ENCODE results near the gene TRIM51. TPM values are rescaled to one million over a fixed set of nuclear protein-coding genes. Genes with fewer than 3 reads are reported as not detected.
"Not testable (repeated sequence)": the region's sequence is repeated elsewhere in the genome, so short reads cannot be mapped to it uniquely, and the experiment has no call there.

TRIM51 gene
- polyA plus RNA-seq (2013, experiment 1 of 4): not detected
- polyA plus RNA-seq (2013, experiment 2 of 4): 0.11 TPM
- polyA plus RNA-seq (2013, experiment 3 of 4): not detected
- polyA plus RNA-seq (2013, experiment 4 of 4): not detected

GRCh38 chr11:55882997-55883396 is at the start of gene TRIM51:
Gene TRIM51 (plus strand): TSS chr11:55883297. CDS start chr11:55885429, 2,132 bp downstream.
- not testable (repeated sequence) for H3K4me1 ChIP-seq (ENCODE audit: control insufficient read depth, insufficient read depth, low read length); H3K9me3 ChIP-seq (ENCODE audit: control insufficient read depth, low read length); H3K27ac ChIP-seq (ENCODE audit: insufficient read depth, low read depth, low read length, poor library complexity, severe bottlenecking); H3K4me3 ChIP-seq (ENCODE audit: insufficient read depth, low read depth, low read length); H3K36me3 ChIP-seq (ENCODE audit: control insufficient read depth, insufficient read depth, low read length); H3K27me3 ChIP-seq (ENCODE audit: control insufficient read depth, insufficient read depth, low read length, poor library complexity, severe bottlenecking)
- WGBS, 2 experiments: no CpG with 5 or more reads among the region's 1 CpG

GRCh38 chr11:55838452-55838851 is 44.6 kb upstream of the TRIM51 start, which contains the start of gene OR5D16:
Gene OR5D16 (plus strand): TSS chr11:55838752. CDS start chr11:55838752, 0 bp downstream.
- H3K4me1 ChIP-seq (ENCODE audit: control insufficient read depth, insufficient read depth, low read length): no peaks in the 10 kb centered on the region
- H3K27me3 ChIP-seq (ENCODE audit: control insufficient read depth, insufficient read depth, low read length, poor library complexity, severe bottlenecking): no peaks in the 10 kb centered on the region
- H3K36me3 ChIP-seq (ENCODE audit: control insufficient read depth, insufficient read depth, low read length): no peaks in the 10 kb centered on the region
- 32 to 39% methylated on average over 3 of the region's 3 CpGs for WGBS, 2 experiments
- no peak within 1 kb of the TSS for H3K4me3 ChIP-seq (ENCODE audit: insufficient read depth, low read depth, low read length)
- H3K27ac ChIP-seq (ENCODE audit: insufficient read depth, low read depth, low read length, poor library complexity, severe bottlenecking): no peak within 1 kb of the TSS
- peaks cover 6% of the 10 kb centered on the region for H3K9me3 ChIP-seq (ENCODE audit: control insufficient read depth, low read length)

- 10 to 43% methylated on average over 1 of the region's 2 CpGs for WGBS, 2 experiments
- Histone ChIP-seq H3K4me1 (ENCODE audit: control insufficient read depth, insufficient read depth, low read length) (no peaks in the 10 kb centered on the region), H3K27ac (ENCODE audit: insufficient read depth, low read depth, low read length, poor library complexity, severe bottlenecking) (no peak overlapping the region), H3K27me3 (ENCODE audit: control insufficient read depth, insufficient read depth, low read length, poor library complexity, severe bottlenecking) (no peaks in the 10 kb centered on the region), H3K9me3 (ENCODE audit: control insufficient read depth, low read length) (peaks cover 10% of the 10 kb centered on the region), H3K4me3 (ENCODE audit: insufficient read depth, low read depth, low read length) (no peak overlapping the region), H3K36me3 (ENCODE audit: control insufficient read depth, insufficient read depth, low read length) (no peaks in the 10 kb centered on the region)
Observed at GRCh38 chr11:55847453-55847852, 35.6 kb upstream of the TRIM51 start.

GRCh38 chr11:55849037-55849436 is 34.1 kb upstream of the TRIM51 start:
- Histone ChIP-seq H3K27ac (ENCODE audit: insufficient read depth, low read depth, low read length, poor library complexity, severe bottlenecking) (no peak overlapping the region), H3K4me3 (ENCODE audit: insufficient read depth, low read depth, low read length) (no peak overlapping the region), H3K27me3 (ENCODE audit: control insufficient read depth, insufficient read depth, low read length, poor library complexity, severe bottlenecking) (no peaks in the 10 kb centered on the region), H3K4me1 (ENCODE audit: control insufficient read depth, insufficient read depth, low read length) (no peaks in the 10 kb centered on the region), H3K9me3 (ENCODE audit: control insufficient read depth, low read length) (peaks cover 10% of the 10 kb centered on the region), H3K36me3 (ENCODE audit: control insufficient read depth, insufficient read depth, low read length) (no peaks in the 10 kb centered on the region)

- 100% methylated on average over 1 of the region's 1 CpG; no CpG with 5 or more reads in 1 of the 2 experiments for WGBS, 2 experiments
- Histone ChIP-seq H3K36me3 (ENCODE audit: control insufficient read depth, insufficient read depth, low read length) (no peaks in the 10 kb centered on the region), H3K4me3 (ENCODE audit: insufficient read depth, low read depth, low read length) (no peak overlapping the region), H3K9me3 (ENCODE audit: control insufficient read depth, low read length) (peaks cover 5% of the 10 kb centered on the region), H3K4me1 (ENCODE audit: control insufficient read depth, insufficient read depth, low read length) (no peaks in the 10 kb centered on the region), H3K27ac (ENCODE audit: insufficient read depth, low read depth, low read length, poor library complexity, severe bottlenecking) (no peak overlapping the region), H3K27me3 (ENCODE audit: control insufficient read depth, insufficient read depth, low read length, poor library complexity, severe bottlenecking) (no peaks in the 10 kb centered on the region)
Observed at GRCh38 chr11:55852141-55852540, 31.0 kb upstream of the TRIM51 start.

- no peaks in the 10 kb centered on the region for H3K27me3 ChIP-seq (ENCODE audit: control insufficient read depth, insufficient read depth, low read length, poor library complexity, severe bottlenecking)
- H3K4me3 ChIP-seq (ENCODE audit: insufficient read depth, low read depth, low read length): no peak overlapping the region
- no peaks in the 10 kb centered on the region for H3K36me3 ChIP-seq (ENCODE audit: control insufficient read depth, insufficient read depth, low read length)
- H3K27ac ChIP-seq (ENCODE audit: insufficient read depth, low read depth, low read length, poor library complexity, severe bottlenecking): no peak overlapping the region
- 0 to 13% methylated on average over 1 of the region's 1 CpG for WGBS, 2 experiments
- H3K9me3 ChIP-seq (ENCODE audit: control insufficient read depth, low read length): peaks cover 11% of the 10 kb centered on the region
- no peaks in the 10 kb centered on the region for H3K4me1 ChIP-seq (ENCODE audit: control insufficient read depth, insufficient read depth, low read length)
Observed at GRCh38 chr11:55854704-55855103, 28.4 kb upstream of the TRIM51 start.

GRCh38 chr11:55867354-55867753 is 15.7 kb upstream of the TRIM51 start:
- H3K36me3 ChIP-seq (ENCODE audit: control insufficient read depth, insufficient read depth, low read length); H3K9me3 ChIP-seq (ENCODE audit: control insufficient read depth, low read length); H3K27me3 ChIP-seq (ENCODE audit: control insufficient read depth, insufficient read depth, low read length, poor library complexity, severe bottlenecking); H3K27ac ChIP-seq (ENCODE audit: insufficient read depth, low read depth, low read length, poor library complexity, severe bottlenecking); H3K4me3 ChIP-seq (ENCODE audit: insufficient read depth, low read depth, low read length); H3K4me1 ChIP-seq (ENCODE audit: control insufficient read depth, insufficient read depth, low read length): not testable (repeated sequence)
- WGBS, 2 experiments: 77 to 80% methylated on average over 4 of the region's 4 CpGs

- not testable (repeated sequence) for H3K27ac ChIP-seq (ENCODE audit: insufficient read depth, low read depth, low read length, poor library complexity, severe bottlenecking); H3K9me3 ChIP-seq (ENCODE audit: control insufficient read depth, low read length); H3K4me1 ChIP-seq (ENCODE audit: control insufficient read depth, insufficient read depth, low read length); H3K4me3 ChIP-seq (ENCODE audit: insufficient read depth, low read depth, low read length); H3K27me3 ChIP-seq (ENCODE audit: control insufficient read depth, insufficient read depth, low read length, poor library complexity, severe bottlenecking); H3K36me3 ChIP-seq (ENCODE audit: control insufficient read depth, insufficient read depth, low read length)
- 94% methylated on average over 33 of the region's 33 CpGs for WGBS, 2 experiments
Observed at GRCh38 chr11:55872731-55873130, 10.4 kb upstream of the TRIM51 start.

- not testable (repeated sequence) for H3K36me3 ChIP-seq (ENCODE audit: control insufficient read depth, insufficient read depth, low read length); H3K4me3 ChIP-seq (ENCODE audit: insufficient read depth, low read depth, low read length); H3K9me3 ChIP-seq (ENCODE audit: control insufficient read depth, low read length); H3K4me1 ChIP-seq (ENCODE audit: control insufficient read depth, insufficient read depth, low read length); H3K27me3 ChIP-seq (ENCODE audit: control insufficient read depth, insufficient read depth, low read length, poor library complexity, severe bottlenecking); H3K27ac ChIP-seq (ENCODE audit: insufficient read depth, low read depth, low read length, poor library complexity, severe bottlenecking)
- 89 to 90% methylated on average over 34 of the region's 34 CpGs for WGBS, 2 experiments
Observed at GRCh38 chr11:55873146-55873545, 10.0 kb upstream of the TRIM51 start.

- not testable (repeated sequence) for H3K9me3 ChIP-seq (ENCODE audit: control insufficient read depth, low read length); H3K36me3 ChIP-seq (ENCODE audit: control insufficient read depth, insufficient read depth, low read length); H3K27me3 ChIP-seq (ENCODE audit: control insufficient read depth, insufficient read depth, low read length, poor library complexity, severe bottlenecking); H3K4me3 ChIP-seq (ENCODE audit: insufficient read depth, low read depth, low read length); H3K27ac ChIP-seq (ENCODE audit: insufficient read depth, low read depth, low read length, poor library complexity, severe bottlenecking); H3K4me1 ChIP-seq (ENCODE audit: control insufficient read depth, insufficient read depth, low read length)
- WGBS, 2 experiments: 83 to 85% methylated on average over 3 to 4 of the region's 4 CpGs
Observed at GRCh38 chr11:55884995-55885394, 1.9 kb downstream of the TRIM51 start.

GRCh38 chr11:55885481-55885880 is 2.4 kb downstream of the TRIM51 start:
- 88 to 91% methylated on average over 9 of the region's 9 CpGs for WGBS, 2 experiments
- H3K4me3 ChIP-seq (ENCODE audit: insufficient read depth, low read depth, low read length); H3K36me3 ChIP-seq (ENCODE audit: control insufficient read depth, insufficient read depth, low read length); H3K27me3 ChIP-seq (ENCODE audit: control insufficient read depth, insufficient read depth, low read length, poor library complexity, severe bottlenecking); H3K4me1 ChIP-seq (ENCODE audit: control insufficient read depth, insufficient read depth, low read length); H3K9me3 ChIP-seq (ENCODE audit: control insufficient read depth, low read length); H3K27ac ChIP-seq (ENCODE audit: insufficient read depth, low read depth, low read length, poor library complexity, severe bottlenecking): not testable (repeated sequence)
